Hypothalamus (tissue), 51 donors: Measurements from ENCODE around the gene CD200R1L.
"Not testable (repeated sequence)": the region's sequence is repeated elsewhere in the genome, so short reads cannot be mapped to it uniquely, and the experiment has no call there.

Experiments
- DNase-seq, 51 donors: peaks; one replicate each; lab custom pipeline; 2025; lab: John Stamatoyannopoulos, UW

Gene CD200R1L, protein sequence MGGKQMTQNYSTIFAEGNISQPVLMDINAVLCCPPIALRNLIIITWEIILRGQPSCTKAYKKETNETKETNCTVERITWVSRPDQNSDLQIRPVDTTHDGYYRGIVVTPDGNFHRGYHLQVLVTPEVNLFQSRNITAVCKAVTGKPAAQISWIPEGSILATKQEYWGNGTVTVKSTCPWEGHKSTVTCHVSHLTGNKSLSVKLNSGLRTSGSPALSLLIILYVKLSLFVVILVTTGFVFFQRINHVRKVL

DNA sequence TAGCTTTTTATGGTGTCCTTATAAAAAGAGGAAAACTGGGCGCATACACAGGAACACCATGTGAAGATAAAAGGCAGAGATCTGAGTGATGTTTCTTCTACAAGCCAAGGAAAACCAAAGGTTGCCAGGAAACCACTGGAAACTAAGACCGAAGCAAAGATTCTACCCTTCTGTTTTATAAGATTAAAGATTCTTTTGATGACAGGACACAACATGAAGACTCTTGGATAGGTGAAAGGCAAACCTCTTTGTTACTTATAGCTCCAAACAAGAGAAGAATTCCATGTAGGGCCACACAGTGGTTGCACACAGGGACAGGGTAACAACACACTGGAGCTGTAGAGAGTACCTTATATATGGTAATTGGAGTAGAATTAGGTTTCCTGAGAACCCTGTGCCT, at the start of gene CD200R1L:
Gene CD200R1L (minus strand): TSS at position 101 of the 400 bp plus-strand sequence. CDS start 17,497 bp downstream, outside the sequence.
- no peak for DNase-seq

DNA sequence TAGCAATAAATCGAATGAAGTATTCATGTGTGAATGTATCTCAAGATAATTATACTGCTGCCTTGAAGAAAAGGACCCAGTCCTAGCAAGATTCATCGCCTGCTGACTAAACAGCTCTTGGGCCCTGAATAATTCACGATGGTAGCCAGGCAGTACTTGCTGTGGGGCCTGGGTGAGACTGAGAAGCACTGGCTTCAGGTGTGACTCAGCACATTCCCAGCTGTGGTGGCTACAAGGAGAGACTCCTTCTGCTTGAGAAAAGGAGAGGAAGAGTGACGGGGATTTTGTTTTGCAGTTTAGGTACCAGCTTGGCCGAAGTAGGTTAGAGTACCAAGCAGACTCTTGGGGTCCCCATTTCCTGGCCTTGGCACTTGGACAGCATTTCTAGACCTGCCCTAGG, 47.6 kb upstream of the CD200R1L start:
- DNase-seq = no peak

DNA sequence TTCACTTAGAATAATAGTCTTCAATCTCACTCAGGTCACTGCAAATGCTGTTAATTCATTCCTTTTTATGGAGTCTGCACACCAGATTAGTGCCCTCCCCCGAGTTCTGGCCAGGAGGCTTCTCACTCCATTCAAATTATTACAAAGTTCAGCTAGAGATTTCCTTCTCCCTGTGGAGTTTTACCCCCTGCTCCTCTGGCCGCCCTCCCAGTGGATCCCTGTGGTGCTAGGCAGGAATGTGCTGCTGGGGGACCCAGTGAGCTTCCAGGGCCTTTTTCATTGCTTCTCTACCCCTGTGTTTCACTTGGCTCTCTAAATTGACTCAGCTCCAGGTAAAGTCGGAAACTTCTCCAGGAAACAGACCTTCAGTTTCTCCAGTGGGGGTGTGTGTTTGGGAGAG, 42.7 kb upstream of the CD200R1L start:
- no peak for DNase-seq

DNA sequence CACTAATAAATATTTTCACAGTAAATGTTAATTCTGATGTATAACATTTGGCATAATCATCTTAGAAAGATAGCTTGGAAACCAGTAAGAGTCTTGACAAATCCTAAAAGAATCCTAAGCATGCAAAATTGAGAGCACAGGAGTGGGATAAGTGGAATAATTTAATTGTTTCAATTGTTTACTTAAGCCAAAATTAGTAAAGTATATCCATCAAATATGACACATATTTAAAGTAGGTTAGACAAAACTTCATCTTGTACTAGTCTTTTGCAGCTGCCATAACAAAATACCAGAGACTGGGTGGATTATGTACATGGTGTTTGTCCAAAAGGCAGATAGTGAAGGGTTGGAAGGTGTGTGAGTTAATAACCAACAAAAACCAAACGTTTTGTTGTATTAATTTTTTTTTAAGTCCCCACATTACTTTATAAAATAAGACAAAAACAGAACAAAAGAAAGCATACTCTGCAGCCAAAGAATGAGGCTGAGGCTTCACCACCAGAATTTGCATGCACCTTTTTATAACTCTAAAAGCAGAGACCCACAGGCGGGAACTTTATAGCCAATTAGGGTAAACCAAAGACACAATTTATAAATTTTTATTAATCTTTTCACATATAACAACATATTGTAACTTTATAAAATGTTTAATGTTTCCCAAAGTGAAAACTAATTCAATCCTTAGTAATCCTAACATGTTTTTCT, 41.9 kb upstream of the CD200R1L start:
- no peak for DNase-seq

DNA sequence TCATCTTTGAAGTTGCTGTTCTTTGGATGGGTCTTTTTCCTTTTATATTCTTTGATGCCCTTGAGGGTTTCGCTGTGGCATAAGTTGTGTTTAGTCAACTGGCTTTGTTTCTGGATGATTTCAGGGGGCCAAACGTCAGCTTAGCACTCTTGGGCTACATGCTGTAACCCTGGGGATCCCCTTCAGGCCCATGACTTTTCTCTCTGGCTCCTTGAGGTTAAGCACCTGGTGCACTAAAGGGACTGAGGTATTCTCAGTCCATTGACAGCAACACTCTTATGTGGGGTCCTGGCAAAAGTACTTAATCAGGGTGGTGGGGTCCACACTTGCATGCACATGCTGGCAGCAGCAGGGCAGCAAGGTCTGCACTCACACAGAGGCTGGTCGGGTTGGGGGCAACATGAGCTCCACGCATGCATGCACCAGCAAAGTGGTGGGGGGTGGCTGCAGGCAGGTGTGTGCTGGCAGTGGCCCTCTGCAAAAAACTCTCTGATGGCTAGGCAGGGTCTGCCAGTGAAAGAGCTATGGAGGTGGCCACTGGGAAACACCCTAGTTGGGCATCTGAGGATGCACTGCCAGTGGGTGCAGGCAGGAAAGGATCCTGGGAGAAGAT, 38.1 kb upstream of the CD200R1L start:
- DNase-seq = no peak

DNA sequence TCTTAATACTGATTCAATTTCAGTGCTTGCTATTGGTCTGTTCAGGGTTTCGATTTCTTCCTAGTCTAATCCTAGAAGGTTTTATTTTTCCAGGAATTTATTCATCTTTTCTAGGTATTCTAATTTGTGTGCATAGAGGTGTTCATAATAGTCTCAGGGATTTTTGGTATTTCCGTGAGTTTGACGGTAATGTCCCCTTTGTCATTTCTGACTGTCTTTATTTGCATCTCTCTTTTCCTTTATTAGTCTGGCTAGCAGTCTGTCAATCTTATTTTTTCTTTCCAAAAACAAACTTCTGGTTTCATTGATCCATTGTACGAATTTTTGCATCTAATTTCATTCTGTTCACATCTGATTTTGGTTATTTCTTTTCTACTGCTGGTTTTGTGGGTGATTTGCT, 35.2 kb upstream of the CD200R1L start:
- no peak for DNase-seq

DNA sequence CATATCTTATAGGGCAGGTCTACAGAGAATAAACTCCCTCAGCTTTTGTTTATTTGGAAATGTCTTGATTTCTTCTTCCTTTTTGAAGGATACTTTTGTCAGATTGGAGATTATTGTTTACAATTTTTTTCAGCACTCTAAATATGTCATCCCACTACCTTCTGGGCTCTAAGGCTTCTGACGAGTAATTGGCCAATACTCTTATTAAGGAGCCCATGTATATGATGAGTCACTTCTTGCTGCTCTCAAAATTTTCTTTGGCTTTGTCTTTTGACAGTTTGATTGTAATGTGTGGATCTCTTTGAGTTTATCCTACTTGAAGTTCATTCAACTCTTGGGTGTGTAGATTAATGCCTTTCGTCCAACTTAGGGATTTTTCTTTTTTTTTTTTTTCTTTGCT, 28.9 kb upstream of the CD200R1L start:
- DNase-seq = no peak

DNA sequence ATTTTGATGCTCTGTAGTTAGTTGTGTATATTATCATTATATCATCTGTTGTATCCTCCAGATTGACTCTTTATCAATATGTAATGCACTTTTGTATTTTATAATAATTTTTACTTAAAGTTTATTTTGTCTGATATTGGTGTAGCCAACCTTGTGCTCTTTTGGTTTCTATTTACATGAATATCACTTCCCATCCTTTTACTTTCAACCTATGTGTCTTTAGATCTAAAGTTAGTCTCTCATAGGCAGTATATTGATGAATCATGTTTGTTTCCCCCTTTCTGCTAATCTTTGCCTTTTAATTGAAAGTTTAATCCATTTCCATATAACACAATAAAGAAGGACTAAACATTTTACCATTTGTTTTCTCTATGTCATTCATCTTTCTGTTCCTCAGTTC, 28.1 kb upstream of the CD200R1L start:
- no peak for DNase-seq

DNA sequence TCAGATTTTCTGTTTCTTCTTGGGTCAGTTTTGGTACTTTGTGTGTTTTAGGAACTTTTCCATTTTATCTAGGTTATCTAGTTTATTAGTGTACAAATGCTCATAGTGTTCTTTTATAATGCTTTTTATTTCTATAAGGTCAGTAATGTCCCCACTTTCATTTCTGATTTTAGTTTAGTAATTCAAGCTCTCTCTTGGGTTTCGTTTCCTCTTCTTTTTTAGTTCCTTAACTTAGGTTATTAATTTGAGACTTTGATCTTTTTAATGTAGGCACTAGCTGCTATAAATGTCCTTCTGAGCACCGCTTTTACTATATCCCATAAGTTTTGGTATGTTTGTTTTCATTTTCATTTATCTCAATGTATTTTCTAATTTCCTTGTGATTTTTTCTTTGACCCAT, 27.0 kb upstream of the CD200R1L start:
- DNase-seq = no peak

DNA sequence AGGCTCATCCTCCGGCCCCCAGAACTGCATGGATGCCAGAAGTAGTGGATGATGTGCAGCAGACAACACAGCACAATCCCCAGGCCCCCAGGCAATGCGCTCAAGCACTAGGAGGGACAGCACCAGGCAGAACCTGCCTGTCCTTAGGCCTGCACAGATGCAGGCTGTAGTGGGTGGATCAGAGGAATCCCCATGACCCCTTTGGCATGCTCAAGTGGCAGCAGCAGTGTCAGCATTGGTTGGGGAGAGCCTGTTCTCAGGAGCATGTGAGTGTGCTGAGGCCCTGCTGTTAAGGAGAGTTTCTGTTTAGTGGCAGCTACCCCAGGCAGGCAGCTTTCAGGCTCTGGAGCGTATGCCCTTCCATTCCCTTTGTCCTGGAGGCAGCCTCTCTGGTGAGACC, 25.1 kb upstream of the CD200R1L start:
- DNase-seq = no peak

DNA sequence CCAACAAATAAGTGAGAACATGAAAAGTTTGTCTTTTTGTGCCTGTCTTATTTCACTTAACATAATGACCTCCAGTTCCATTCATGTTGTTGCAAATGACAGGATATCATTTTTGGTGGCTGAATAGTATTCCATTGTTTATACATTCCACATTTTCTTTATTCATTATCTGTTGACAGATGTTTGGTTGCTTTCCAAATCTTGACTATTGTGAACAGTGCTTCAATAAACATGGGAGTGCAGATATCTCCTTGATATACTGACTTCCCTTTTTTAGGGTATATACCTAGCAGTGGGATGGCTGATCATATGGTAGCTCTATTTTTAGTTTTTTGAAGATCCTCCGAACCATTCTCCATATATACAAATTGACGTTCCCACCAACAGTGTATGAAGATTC, 19.1 kb upstream of the CD200R1L start:
- DNase-seq = no peak

DNA sequence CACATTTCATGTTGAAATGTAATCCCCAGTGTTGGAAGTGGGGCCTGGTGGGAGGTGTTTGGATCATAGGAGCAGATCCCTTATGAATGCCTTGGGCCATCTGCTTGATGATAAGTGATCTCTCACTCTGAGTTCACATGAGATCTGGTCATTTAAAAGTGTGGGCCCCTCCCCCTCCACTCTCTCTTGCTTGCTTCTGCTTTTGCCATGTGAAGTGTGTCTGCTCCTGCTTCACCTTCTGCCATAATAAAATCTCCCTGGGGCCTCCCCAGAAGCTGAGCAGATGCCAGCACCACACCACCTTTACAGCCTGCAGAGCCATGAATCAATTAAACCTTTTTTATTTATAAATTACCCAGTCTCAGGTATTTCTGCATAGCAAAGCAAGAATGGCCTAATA, 14.2 kb upstream of the CD200R1L start:
- DNase-seq = no peak

DNA sequence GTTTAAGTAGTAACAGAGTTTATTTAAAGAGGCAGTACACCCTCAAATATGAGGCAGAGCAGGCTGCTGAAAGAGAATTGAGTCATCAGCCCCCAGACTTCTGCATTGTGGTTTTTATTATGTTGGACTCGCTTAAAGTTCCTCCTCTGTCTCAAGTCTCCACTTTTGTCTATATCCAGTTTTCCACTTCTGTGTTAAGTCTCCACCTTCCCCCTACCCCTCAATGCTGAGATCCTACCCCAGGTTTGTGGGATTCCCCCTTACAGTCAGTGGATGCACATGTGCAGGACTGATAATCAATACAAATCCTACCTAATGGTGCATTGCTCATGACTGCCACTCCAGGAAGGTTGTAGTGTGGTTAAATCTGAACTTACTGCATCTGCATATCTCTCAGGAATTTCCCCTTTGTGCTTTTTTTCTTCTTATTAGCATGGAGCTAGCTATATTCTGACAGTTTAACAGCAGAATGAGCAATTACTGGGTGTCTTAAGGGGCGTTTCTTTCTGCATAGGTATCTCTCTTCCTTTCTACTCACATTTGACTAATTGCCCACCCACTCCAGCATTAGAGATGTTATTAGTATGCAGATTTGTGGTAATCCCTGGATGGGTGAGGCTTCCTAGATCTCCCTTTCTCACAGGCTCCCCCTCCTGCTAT, 11.9 kb upstream of the CD200R1L start:
- peak in 1 of 51 donors; percentile 56 for DNase-seq

DNA sequence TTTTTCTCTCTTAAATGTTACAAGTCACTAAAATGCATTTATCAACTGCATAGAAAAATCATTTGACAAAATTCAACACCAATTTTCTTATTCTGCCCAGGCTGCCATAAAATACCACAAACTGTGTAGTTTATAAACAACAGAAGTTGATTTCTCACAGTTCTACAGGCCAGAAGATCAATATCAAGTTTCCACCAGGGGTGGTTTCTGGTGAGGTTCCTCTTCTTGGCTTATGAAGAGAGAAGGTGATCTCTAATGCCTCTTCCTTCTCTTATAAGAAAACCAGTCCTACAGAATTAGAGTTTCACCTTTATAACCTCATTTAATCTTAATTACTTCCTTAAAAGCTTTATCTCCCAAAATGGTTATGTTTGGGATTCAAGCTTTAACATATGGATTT, 10.9 kb upstream of the CD200R1L start:
- no peak for DNase-seq

DNA sequence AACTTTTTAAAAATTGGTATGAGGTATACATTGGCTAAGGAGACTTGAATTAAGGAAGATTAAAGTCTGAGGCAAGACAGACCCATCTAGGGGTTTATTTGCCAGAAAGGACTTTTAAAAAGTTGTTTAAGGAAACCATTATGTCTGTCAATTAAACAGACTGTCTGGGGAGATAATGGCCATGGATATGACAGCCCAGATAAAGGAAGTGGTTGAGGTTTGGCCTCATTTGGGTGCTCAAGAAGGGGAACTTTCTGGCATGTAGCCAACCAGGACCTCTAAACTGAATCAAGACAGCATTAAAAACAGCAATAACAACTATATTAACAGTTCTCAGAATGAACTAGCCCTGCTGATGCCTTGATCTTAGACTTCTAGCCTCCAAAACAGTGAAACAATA, 9.9 kb upstream of the CD200R1L start:
- DNase-seq = no peak

DNA sequence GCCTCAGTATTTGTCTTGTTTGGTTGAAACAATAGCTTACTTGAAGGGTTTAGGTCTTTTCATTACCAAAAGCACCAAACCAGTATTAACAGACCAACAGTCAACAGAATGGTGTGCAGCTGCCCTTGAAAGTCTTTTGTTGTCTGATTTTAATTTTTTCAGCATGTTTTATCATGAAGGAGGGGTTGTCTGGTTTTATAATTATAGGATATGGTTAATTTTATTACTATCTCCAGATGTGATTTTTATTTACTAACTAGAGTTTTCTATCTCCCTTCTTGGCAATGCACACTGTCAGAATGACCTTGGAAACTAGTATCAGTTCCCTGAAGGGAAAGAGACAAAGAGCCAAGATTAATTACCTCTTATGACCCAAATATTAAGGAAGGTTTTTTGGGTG, 9.2 kb upstream of the CD200R1L start:
- DNase-seq = no peak

DNA sequence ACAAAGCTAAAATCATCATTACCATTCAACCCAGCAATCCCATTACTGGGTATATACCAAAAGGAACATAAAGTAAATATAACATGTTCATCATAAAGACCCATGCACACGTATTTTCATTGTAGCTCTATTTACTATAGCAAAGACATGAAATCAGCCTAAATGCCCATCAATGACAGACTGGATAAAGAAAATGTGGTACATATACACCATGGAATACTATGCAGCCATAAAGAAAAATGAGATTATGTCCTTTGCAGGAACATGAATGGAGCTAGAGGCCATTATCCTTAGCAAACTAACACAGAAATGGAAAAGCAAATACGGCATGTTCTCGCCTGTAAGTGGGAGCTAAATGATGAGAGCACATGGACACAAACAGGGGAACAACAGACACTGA, 8.4 kb upstream of the CD200R1L start:
- not testable (repeated sequence) for DNase-seq

DNA sequence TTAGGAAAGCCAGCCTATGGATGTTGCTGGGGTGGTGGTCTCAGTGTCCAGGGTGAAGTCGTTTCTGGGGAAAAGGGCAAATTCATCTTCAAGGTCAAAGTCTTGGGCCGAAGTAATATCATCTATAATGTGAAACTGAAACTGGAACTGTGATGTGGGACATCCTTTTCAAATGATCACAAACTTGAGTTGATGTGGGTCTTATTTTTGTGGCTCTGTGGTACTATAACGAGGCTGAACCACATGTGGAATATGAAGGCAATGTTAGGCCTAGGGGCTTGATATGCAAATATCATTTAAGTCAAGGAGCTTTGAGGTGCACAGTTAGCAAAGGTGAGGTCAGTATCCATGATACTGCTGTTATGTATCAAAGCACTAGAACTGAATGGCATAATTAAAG, 1.5 kb upstream of the CD200R1L start:
- DNase-seq = no peak

DNA sequence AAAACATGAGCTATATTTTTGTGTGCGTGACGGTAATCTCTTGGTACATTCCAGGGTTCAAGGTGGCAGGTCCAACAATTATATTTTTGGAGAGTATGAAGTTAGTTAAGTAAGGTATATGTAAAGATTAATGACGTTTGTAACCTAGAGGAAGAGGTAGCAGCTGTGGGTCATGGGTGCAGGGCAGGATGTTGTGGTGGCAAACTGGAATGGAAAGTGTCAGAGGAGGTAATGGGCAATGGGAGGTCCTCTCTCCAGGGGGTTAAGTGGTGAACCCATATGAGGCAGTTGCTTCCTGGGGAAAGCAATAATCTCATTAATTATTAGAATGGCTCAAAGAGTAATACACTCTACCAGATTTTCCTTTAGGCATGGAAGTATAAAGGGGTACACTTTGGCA, 1.0 kb upstream of the CD200R1L start:
- no peak for DNase-seq

DNA sequence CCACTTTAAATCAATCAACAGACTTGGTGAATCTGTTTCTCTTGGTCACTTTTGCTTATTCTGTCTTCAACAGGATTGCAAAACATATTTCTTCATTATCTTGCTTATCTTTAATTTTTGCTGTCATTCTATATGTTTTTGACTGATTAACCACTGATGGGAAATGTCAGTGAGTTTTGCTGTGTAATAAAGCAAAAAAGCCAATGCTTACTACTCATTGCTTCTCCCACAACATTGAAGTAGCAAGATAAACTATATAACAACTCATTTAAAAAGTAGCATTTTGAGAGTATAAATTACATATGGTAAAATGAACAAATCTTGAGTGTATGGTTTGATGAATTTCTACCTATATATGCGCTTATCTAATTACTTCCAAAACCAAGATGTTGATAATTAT, 892 bp downstream of the CD200R1L start:
- DNase-seq = no peak

DNA sequence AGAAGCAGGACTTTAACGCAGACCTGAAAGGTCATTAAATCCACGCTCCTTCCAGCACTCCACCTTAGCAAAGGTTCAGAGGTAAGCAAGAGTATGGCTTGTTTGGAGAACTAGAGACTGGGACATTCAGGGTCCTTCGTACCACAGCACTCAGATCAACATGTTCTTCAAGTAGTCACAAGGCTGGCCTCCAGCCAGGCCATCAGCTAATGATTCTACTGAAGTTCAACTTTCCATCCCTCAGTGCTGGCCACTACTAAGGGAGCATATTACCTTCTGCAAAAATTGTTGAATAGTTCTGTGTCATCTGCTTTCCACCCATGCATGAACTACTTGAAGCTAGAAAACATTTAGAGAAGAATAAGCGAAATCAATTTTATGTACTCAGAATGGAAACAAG, 17.6 kb downstream of the CD200R1L start:
- DNase-seq = no peak
